ENCODE data around the gene DAND5.

The DAND5 gene

DNA sequence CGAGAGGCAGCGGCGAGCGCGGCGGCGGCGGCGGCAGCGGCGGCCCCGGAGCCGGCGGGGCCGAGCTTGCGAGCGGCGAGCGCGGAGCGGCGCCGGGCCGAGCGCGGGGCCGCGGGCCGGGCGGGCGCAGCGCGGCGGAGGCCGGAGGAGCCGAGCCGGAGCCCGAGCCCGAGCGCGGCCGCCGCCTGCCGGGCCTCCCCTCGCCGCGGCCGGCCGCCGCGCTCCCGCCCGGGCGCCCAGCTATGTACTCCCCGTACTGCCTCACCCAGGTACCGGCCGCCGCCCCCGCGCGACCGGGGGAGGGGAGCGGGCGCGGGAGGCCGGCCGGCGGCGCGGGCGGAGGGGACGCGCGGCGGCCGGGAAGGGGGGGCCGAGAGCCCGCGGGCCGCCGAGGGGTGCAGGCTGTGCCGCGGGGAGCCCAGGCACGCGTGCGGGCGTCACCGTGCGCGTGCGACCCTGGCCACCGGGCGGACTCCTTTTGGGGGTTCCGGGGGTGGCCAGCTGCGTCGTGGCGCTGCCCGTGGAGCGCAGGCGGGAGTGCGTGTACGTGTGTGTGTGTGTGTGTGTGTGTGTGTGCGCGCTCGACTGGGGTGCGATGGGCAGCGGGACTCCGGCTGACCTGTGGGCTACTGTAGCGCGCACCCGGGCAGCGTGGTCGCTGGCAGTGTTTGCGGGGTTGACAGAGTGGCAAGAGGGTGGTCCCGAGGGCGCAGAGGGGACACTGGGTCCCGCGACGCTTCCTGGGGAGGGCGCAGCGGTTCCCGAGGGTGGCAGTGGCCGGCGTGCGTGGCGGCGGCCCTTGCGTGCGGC is 26.4 kb downstream of the DAND5 start:
- no peak for DNase-seq

GRCh38 chr19:12996406-12997094 is 27.2 kb downstream of the DAND5 start:
- no peak for DNase-seq

DNA sequence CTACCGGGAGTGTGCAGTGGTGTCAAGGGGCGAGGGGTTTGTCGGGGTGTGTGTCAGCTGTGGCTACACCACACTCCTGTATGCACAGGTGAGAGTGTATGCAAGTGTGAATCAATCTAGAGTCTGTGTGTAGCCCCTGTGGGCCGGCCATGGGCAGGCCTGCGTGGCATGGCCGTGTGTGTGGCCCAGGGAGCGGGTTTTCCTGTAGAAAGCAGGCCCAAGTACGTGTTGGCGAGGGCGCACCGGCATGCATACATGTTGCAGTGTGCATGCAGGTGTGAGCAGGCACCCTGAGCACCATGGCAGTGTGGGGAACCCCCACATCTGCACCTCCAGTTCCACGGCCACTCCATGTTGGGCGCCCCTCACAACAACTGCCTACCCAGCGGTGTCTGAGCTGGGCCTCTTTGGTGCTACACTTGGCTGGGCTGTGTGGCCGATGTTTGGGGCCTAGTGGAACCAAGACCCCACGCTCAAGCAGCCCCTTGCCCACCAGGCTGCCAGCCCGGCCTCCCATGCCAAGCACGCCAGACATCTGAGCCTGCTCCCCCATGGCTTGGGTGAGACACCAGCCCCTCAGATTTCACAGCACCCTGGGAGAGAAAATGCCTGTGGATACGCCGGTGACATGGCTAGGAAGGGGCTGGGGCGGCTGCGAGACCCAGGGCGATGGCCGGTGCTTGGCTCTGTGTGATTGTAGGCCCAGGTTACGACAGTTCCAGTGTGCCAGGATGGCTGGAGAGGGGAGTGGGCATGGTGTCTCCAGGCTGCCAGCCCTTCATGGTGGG is 28.0 kb downstream of the DAND5 start:
- DNase-seq, result no peak

GRCh38 chr19:12997967-12998940 is 28.9 kb downstream of the DAND5 start:
- DNase-seq, result no peak

- no peak for DNase-seq
These were observed 31.8 kb downstream of the DAND5 start for GRCh38 chr19:13001166-13001501.

DNA sequence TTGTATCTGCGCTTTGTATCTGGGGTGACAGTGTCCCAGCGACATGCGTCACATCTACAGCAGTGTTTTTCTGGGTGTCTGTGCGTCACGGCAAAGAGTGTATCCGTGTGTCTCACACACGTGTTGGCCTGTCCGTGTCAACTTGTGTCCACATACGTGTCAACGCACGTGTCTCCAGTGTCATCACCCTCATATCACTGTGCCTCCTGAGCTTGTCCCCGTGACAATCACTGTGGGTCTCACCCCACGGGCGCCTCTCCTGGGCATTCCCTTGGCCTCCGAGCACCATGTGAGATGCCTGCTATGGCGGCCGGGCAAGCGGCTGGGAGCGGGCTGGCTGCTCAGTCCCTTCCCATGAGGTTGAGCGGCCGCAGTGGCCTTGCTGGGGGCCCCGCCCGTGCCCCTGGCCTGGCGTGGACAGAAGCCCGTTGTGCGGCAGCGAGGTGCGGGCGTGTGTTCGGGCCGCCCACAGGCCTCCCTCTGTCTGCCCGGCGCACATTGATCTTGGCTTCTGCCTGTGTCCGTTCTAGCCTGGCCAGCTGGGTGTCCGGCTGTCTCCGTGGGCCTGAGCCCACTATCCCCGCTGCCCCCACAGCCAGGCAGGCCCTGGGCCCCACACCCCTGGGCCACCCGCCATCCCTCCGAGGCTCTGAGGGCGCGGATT is 32.3 kb downstream of the DAND5 start:
- DNase-seq, result no peak

DNA sequence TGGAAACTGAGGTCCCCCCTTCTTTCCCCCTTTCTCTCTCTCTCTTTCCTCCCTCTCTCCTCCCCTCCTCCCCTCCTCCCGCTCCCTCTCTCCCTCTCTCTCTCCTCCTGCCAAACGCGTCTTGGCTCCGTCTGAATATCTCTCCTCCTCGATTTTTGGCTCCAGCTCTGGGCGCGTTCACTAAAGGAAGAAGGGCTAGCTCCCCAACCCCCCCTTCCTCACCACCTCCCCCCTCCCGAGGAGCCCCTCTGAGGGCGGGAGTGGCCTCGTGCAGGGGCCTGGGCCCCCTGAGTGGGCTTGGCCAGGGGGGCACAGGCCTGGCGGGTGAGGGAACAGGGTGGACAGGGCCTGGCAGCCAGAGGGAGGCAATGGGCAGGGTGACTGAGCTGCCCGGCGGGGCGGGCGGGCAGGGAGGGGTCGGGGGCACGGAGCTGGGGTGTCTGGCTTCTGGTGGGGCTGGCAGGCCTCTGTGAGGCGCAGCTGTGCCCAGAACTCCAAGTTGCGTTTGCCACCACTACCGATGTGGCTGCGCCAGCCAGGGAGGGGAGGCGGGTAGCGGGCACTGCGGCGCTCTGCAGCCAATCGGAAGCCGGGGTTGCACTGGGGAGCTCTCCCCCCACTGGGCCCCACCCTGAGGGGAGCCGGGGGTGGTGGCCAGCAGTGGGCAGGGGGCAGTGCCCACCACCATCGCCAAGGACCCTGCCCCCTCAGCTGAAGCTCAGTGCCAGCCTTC is 33.0 kb downstream of the DAND5 start:
- no peak for DNase-seq

GRCh38 chr19:13003081-13003480 is 33.7 kb downstream of the DAND5 start:
- DNase-seq, result no peak

GRCh38 chr19:13004273-13004672 is 34.9 kb downstream of the DAND5 start:
- no peak for DNase-seq

- no peak for DNase-seq
These were observed 35.9 kb downstream of the DAND5 start for GRCh38 chr19:13005253-13005652.

GRCh38 chr19:13005861-13006370 is 36.5 kb downstream of the DAND5 start:
- DNase-seq, result no peak

- no peak for DNase-seq
These were observed 37.3 kb downstream of the DAND5 start for GRCh38 chr19:13006431-13007281.

DNA sequence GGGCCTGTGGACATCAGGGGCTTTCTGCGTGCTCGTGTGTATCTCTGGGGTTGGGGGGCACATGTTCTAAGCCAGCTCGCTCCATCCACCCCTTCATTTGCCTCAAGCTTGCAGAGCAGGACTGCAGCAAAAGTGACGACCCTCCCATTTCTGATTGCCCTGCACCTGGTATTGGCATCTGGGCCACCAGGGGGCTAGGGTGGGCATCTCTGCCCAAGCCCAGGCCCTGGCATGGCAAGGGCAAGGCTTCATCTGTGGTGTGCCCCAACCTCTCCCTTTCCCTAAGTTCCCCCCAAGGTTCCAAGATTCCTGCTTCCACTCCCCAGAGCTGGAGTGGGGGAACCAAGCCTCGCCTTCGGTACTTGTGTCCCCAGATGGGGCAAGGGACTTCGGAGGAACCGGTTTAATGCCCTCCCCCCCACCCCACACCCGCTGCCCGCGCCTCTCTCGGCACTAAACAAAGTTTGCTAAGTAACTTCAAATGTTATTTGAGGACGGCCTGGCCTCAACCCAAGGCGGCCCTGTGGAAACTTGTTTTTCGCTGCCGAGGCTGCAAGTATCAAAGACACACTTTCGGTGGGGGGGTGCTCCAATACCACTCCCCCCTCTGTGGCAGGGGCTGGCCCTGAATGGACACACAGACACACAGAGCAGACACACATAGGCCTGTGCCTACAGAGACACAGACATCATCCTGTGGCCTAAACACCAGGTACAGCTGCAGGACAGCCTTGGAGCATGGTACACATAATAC is 38.1 kb downstream of the DAND5 start:
- no peak for DNase-seq

DNA sequence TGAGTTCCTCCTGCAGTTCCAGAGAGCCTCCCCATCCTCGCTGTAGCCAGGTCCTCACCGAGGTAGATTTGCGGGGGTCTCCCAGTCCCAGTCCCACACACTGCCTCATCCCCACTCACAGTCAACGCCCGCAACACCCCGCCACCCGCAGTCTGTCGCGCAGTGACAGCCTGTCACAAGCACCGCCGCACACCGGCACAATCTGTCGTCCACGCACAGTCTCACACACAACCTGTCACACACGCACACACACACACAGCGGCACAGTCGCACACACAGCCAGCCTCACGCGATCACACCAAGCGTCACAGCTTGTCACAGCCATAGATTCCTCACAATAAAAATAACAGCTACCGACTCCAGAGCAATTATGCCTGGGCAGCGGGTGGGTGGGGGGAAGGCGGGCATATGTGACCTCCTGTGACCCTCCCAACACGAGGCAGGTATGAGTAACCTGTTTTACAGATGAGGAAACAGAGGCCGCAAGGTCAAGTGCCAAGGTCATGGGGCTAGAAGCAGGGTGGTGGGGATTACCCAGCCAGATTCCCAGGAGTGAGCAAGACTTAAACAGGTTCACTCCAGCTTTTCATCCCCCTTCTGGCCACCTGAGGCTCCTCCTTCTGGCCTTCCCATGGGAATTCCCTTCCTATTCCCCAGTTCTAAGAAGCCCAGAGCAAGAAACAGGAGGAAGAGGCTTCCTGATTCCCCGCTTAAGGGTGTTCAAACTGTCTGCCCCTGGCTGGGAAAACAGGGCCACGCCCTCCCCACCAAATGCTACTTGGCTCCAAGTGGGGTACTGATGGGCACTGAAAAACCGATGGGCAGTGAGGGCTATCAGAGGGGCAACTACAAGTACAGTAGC is 39.8 kb downstream of the DAND5 start:
- DNase-seq, result no peak

- no peak for DNase-seq
These were observed 40.9 kb downstream of the DAND5 start for GRCh38 chr19:13010038-13010991.

GRCh38 chr19:13010992-13011652 is 41.7 kb downstream of the DAND5 start:
- no peak for DNase-seq
